HFFc6 (cell line): Measurements from ENCODE around the gene DAPK1. TPM values are rescaled to one million over a fixed set of nuclear protein-coding genes. Genes with fewer than 3 reads are reported as not detected.

Experiments used
- DNase-seq: peaks from one replicate; pipeline ENCODE4 v3.0.0-alpha.2; 2018
- H3K27ac Mint-ChIP-seq: 2 replicates; pipeline ENCODE4 v1.8.0; 2020; ENCODE audit warnings: mild to moderate bottlenecking, mixed read lengths
- H3K27me3 Mint-ChIP-seq: 2 replicates; pipeline ENCODE4 v1.8.0; 2021; ENCODE audit warnings: mild to moderate bottlenecking, moderate library complexity, mixed read lengths; ENCODE audit not compliant: insufficient read depth
- H3K36me3 Mint-ChIP-seq: 2 replicates; pipeline ENCODE4 v1.8.0; 2021; ENCODE audit warnings: low read depth, mixed read lengths
- H3K4me1 Mint-ChIP-seq: 2 replicates; pipeline ENCODE4 v1.8.0; 2020; ENCODE audit warnings: low read depth, mixed read lengths
- H3K4me3 Mint-ChIP-seq: 2 replicates; pipeline ENCODE4 v1.8.0; 2020; ENCODE audit warnings: mild to moderate bottlenecking, moderate library complexity, mixed read lengths
- H3K9me3 Mint-ChIP-seq: 2 replicates; pipeline ENCODE4 v1.8.0; 2020; ENCODE audit warnings: mild to moderate bottlenecking, mixed read lengths
- CTCF ChIP-seq: fragments of 200-600 bp; sonication (generic); IDR thresholded peaks from 2 replicates; pipeline ENCODE4 v1.5.0; 2021; ENCODE audit warnings: antibody characterized with exemption, mild to moderate bottlenecking
- total RNA-seq, 6 experiments: library from RNA; stranded (reverse); fragmentation: NEBNext Ultra II Directional; extraction: Animal tissue kit (Norgen Biotek cat#: 25700); gene quantifications; 2 replicates in 1 of 6; 3 replicates in 5 of 6; pipeline ENCODE4 v1.2.3, GENCODE V29; 2021

Gene DAPK1
- total RNA-seq, 6 experiments from 2014 or later: 0.06 to 0.36 (median 0.18) TPM

- H3K27me3 Mint-ChIP-seq: peaks cover 2% of the 10 kb centered on the region; the same call in 1 of the 2 replicates
- no peak for TF ChIP-seq CTCF
- H3K4me3 Mint-ChIP-seq: no peak overlapping the region
- H3K27ac Mint-ChIP-seq: no peak overlapping the region
- H3K4me1 Mint-ChIP-seq: no peaks in the 10 kb centered on the region
- H3K36me3 Mint-ChIP-seq: no peaks in the 10 kb centered on the region
- no peak for DNase-seq
- H3K9me3 Mint-ChIP-seq: peaks cover 8% of the 10 kb centered on the region
These were observed 32.7 kb upstream of the DAPK1 start for GRCh38 chr9:87464992-87465378.

GRCh38 chr9:87465816-87466215 lies 31.9 kb upstream of the DAPK1 start:
- H3K4me1 Mint-ChIP-seq: no peaks in the 10 kb centered on the region
- no peak for DNase-seq
- H3K36me3 Mint-ChIP-seq: no peaks in the 10 kb centered on the region
- peaks cover 2% of the 10 kb centered on the region; the same call in 1 of the 2 replicates for H3K27me3 Mint-ChIP-seq
- no peak overlapping the region for H3K27ac Mint-ChIP-seq
- H3K4me3 Mint-ChIP-seq: no peak overlapping the region
- H3K9me3 Mint-ChIP-seq: peaks cover 8% of the 10 kb centered on the region
- no peak for TF ChIP-seq CTCF

GRCh38 chr9:87467187-87467586 lies 30.5 kb upstream of the DAPK1 start:
- no peak overlapping the region for H3K27ac Mint-ChIP-seq
- TF ChIP-seq CTCF: no peak
- no peaks in the 10 kb centered on the region for H3K4me1 Mint-ChIP-seq

GRCh38 chr9:87469793-87470465 lies 27.7 kb upstream of the DAPK1 start:
- no peak for DNase-seq
- peaks cover 8% of the 10 kb centered on the region for H3K9me3 Mint-ChIP-seq
- no peaks in the 10 kb centered on the region for H3K4me1 Mint-ChIP-seq
- no peak overlapping the region for H3K27ac Mint-ChIP-seq
- no peaks in the 10 kb centered on the region for H3K36me3 Mint-ChIP-seq
- no peak overlapping the region for H3K4me3 Mint-ChIP-seq
- peaks cover 4% of the 10 kb centered on the region; the same call in 1 of the 2 replicates for H3K27me3 Mint-ChIP-seq
- TF ChIP-seq CTCF: no peak

More at GRCh38 chr9:87467187-87467586, 30.5 kb upstream of the DAPK1 start:
- H3K4me3 Mint-ChIP-seq: no peak overlapping the region
- H3K36me3 Mint-ChIP-seq: no peaks in the 10 kb centered on the region
- no peak for DNase-seq
- peaks cover 4% of the 10 kb centered on the region; the same call in 1 of the 2 replicates for H3K27me3 Mint-ChIP-seq
- H3K9me3 Mint-ChIP-seq: peaks cover 8% of the 10 kb centered on the region

GRCh38 chr9:87471746-87472145 lies 25.9 kb upstream of the DAPK1 start:
- no peaks in the 10 kb centered on the region for H3K36me3 Mint-ChIP-seq
- TF ChIP-seq CTCF: no peak
- no peak overlapping the region for H3K4me3 Mint-ChIP-seq
- H3K4me1 Mint-ChIP-seq: no peaks in the 10 kb centered on the region
- DNase-seq: no peak
- no peak overlapping the region for H3K27ac Mint-ChIP-seq
- peaks cover 9% of the 10 kb centered on the region for H3K27me3 Mint-ChIP-seq
- H3K9me3 Mint-ChIP-seq: peaks cover 4% of the 10 kb centered on the region
